Measurements from ENCODE around the gene TEX54. TPM values are rescaled to one million over a fixed set of nuclear protein-coding genes. Genes with fewer than 3 reads are reported as not detected.
"Not testable (repeated sequence)": the region's sequence is repeated elsewhere in the genome, so short reads cannot be mapped to it uniquely, and the experiment has no call there.

Gene TEX54
- total RNA-seq, 3 donors from 2014 or later: 1.6 TPM; not detected in 2

- Histone ChIP-seq H3K4me3 (peak within 1 kb of the TSS; percentile 74 to 92 (median 88)), H3K4me1 (peaks cover 4 to 6% of the 10 kb centered on the region in 2 donors), H3K36me3 (no peaks in the 10 kb centered on the region), H3K27me3 (no peaks in the 10 kb centered on the region), H3K9me3 (no peaks in the 10 kb centered on the region), H3K27ac (peak within 1 kb of the TSS; percentile 98)
- intact Hi-C loops (cut with DNase I; ENCODE audit: low total_unique reads): loop anchor here (10.0 kb wide), 1 partner anchor 47 kb away; the partner anchor contains the start of gene TMEM179B
- peak; percentile 69 to 98 (median 82) for TF ChIP-seq POLR2AphosphoS5 (IDR thresholded peaks at IDR 0.05)
- TF ChIP-seq POLR2A (IDR thresholded peaks at IDR 0.05): peak; percentile 92
- no peak for TF ChIP-seq CTCF (IDR thresholded peaks at IDR 0.05)
- peak; percentile 100 for DNase-seq (ENCODE audit: low spot score in 2 of 2)
Measured at GRCh38 chr11:62831520-62832335, 913 bp downstream of the TEX54 start, which contains the start of gene STX5. STX5 (minus strand) TSS chr11:62832051; CDS start chr11:62831243, 808 bp downstream.

GRCh38 chr11:62830904-62831519, 1.6 kb downstream of the TEX54 start:
- Histone ChIP-seq H3K27me3 (no peaks in the 10 kb centered on the region), H3K4me1 (peaks cover 4 to 6% of the 10 kb centered on the region in 2 donors)

GRCh38 chr11:62828130-62828529, 4.5 kb downstream of the TEX54 start:
- not testable (repeated sequence) for H3K4me3 ChIP-seq; H3K27ac ChIP-seq; H3K9me3 ChIP-seq; H3K27me3 ChIP-seq; H3K4me1 ChIP-seq; DNase-seq (ENCODE audit: low spot score in 2 of 2)
- intact Hi-C loops (cut with DNase I; ENCODE audit: low total_unique reads): loop anchor here (10.0 kb wide), 1 partner anchor 417 kb away; the partner anchor contains the start of gene SLC22A25
- H3K36me3 ChIP-seq: peaks cover 21% of the 10 kb centered on the region

More at GRCh38 chr11:62830904-62831519, 1.6 kb downstream of the TEX54 start:
- H3K9me3 ChIP-seq: no peaks in the 10 kb centered on the region
- TF ChIP-seq CTCF (IDR thresholded peaks at IDR 0.05): no peak
- no peak for TF ChIP-seq POLR2AphosphoS5 (IDR thresholded peaks at IDR 0.05)
- no peak for TF ChIP-seq POLR2A (IDR thresholded peaks at IDR 0.05)
- no peaks in the 10 kb centered on the region for H3K36me3 ChIP-seq
- DNase-seq (ENCODE audit: low spot score in 2 of 2): no peak
- H3K4me3 ChIP-seq: peak overlapping the region; percentile 74 to 92 (median 88)
- intact Hi-C loops (cut with DNase I; ENCODE audit: low total_unique reads): loop anchor here (10.0 kb wide), 1 partner anchor 46 kb away; the partner anchor contains the start of gene TMEM179B
- peak overlapping the region; percentile 98 for H3K27ac ChIP-seq

GRCh38 chr11:62823677-62824076, 9.0 kb downstream of the TEX54 start:
- H3K27me3 ChIP-seq: no peaks in the 10 kb centered on the region
- intact Hi-C loops (cut with DNase I; ENCODE audit: low total_unique reads): loop anchor here (10.0 kb wide), 1 partner anchor 421 kb away; the partner anchor contains the start of gene SLC22A25
- H3K4me1 ChIP-seq: no peaks in the 10 kb centered on the region
- no peaks in the 10 kb centered on the region for H3K9me3 ChIP-seq
- H3K36me3 ChIP-seq: peaks cover 21% of the 10 kb centered on the region
- no peak for DNase-seq (ENCODE audit: low spot score in 2 of 2)
- TF ChIP-seq POLR2AphosphoS5 (IDR thresholded peaks at IDR 0.05) (no peak), POLR2A (IDR thresholded peaks at IDR 0.05) (no peak), CTCF (IDR thresholded peaks at IDR 0.05) (no peak)
- H3K4me3 ChIP-seq: no peak overlapping the region
- no peak overlapping the region for H3K27ac ChIP-seq

GRCh38 chr11:62817129-62817528, 15.5 kb downstream of the TEX54 start:
- intact Hi-C loops (cut with DNase I; ENCODE audit: low total_unique reads): no loop called here
- no peak overlapping the region for H3K4me3 ChIP-seq
- H3K27ac ChIP-seq: no peak overlapping the region
- H3K27me3 ChIP-seq: no peaks in the 10 kb centered on the region
- H3K36me3 ChIP-seq: no peaks in the 10 kb centered on the region
- TF ChIP-seq POLR2A (IDR thresholded peaks at IDR 0.05) (no peak), CTCF (IDR thresholded peaks at IDR 0.05) (no peak), POLR2AphosphoS5 (IDR thresholded peaks at IDR 0.05) (no peak)
- no peaks in the 10 kb centered on the region for H3K9me3 ChIP-seq
- no peaks in the 10 kb centered on the region for H3K4me1 ChIP-seq
- no peak for DNase-seq (ENCODE audit: low spot score in 2 of 2)

Data from breast epithelium (tissue), 4 donors.